Spleen (tissue), 7 donors: ENCODE measurements around the gene TMEM205.

Experiments used
- CTCF ChIP-seq, 11 experiments: fragments of 200-600 bp in 7 of 11; fragments of 450-650 bp in 4 of 11; sonication (generic) in 4 of 11; IDR thresholded peaks in 8 of 11; conservative IDR thresholded peaks in 3 of 11; 1 replicate in 7 of 11; 2 replicates in 4 of 11; pipeline versions ENCODE4 v1.4.0 to v1.8.0; 2016 to 2021; ENCODE audit warnings: antibody characterized with exemption in 11 of 11, inconsistent platforms in 4 of 11, mild to moderate bottlenecking in 1 of 11
- POLR2A ChIP-seq, 3 donors: fragments of 450-650 bp; IDR thresholded peaks; one replicate each; pipeline ENCODE4 v1.5.1; 2017; ENCODE audit warnings: antibody characterized with exemption in 3 of 3, mild to moderate bottlenecking in 1 of 3
- donor health status: DM: no; HTN: no; CAD: no; lungs with moderate emphysema.
- donor health status: DM: no; HTN: no; CAD: no.
- donor health status: DM: no; HTN: no; CAD: no.

- peak in 2 of 11 experiments; percentile 7 to 34 for TF ChIP-seq CTCF (IDR thresholded peaks at IDR 0.05 in 8 of 11, conservative IDR thresholded peaks at IDR 0.05 in 3 of 11)
- peak in 2 of 3 donors; percentile 25 to 49 for TF ChIP-seq POLR2A (IDR thresholded peaks at IDR 0.05)
Measured at GRCh38 chr19:11374433-11375142, 28.5 kb upstream of the TMEM205 start, which contains the start of gene SWSAP1.
